Lower leg skin (tissue), 4 donors: ENCODE data around the gene KPNA1. TPM values are rescaled to one million over a fixed set of nuclear protein-coding genes. Genes with fewer than 3 reads are reported as not detected.
A peak's percentile ranks its signal among the peaks of the same experiment; 100 is the strongest.
"Not testable (repeated sequence)": the region's sequence is repeated elsewhere in the genome, so short reads cannot be mapped to it uniquely, and the experiment has no call there.

Experiments
- DNase-seq, 2 donors: peaks; one replicate each; pipeline ENCODE4 v3.0.0-alpha.2; 2019; ENCODE audit warnings: low spot score in 2 of 2
- H3K4me3 ChIP-seq: fragments of 200-600 bp; sonication (generic); 2 replicates; pipeline ENCODE4 v1.5.1; 2017; ENCODE audit warnings: mild to moderate bottlenecking, low read depth; ENCODE audit not compliant: poor library complexity, severe bottlenecking
- CTCF ChIP-seq, 3 donors: fragments of 450-650 bp; IDR thresholded peaks; one replicate each; pipeline ENCODE4 v1.5.1; 2016; ENCODE audit warnings: antibody characterized with exemption in 3 of 3, mild to moderate bottlenecking in 3 of 3, moderate library complexity in 2 of 3
- POLR2A ChIP-seq, 2 donors: fragments of 450-650 bp; IDR thresholded peaks; one replicate each; pipeline ENCODE4 v1.6.1; 2016 to 2017; ENCODE audit warnings: antibody characterized with exemption in 2 of 2, mild to moderate bottlenecking in 1 of 2, moderate library complexity in 1 of 2
- WGBS, 2 donors: methylation state at CpG; one replicate each; pipeline ENCODE4 v1.1.5; 2018; 5-methylcytosine and 5-hydroxymethylcytosine counted together
- intact Hi-C: fragments of 100-400 bp; cut with DNase I; formaldehyde crosslinking; loops from one replicate; pipeline ENCODE4 v1.15.0; 2023; ENCODE audit warnings: low total_unique reads
- total RNA-seq, 4 donors: library from RNA; depleted of rRNA; stranded (reverse); fragments of >200 nt; gene quantifications; one replicate each; pipeline ENCODE4 v1.1.0, GENCODE V29; 2016

The KPNA1 gene
- total RNA-seq, 4 donors from 2014 or later, result 21.4 to 41.3 (median 27.6) TPM

DNA sequence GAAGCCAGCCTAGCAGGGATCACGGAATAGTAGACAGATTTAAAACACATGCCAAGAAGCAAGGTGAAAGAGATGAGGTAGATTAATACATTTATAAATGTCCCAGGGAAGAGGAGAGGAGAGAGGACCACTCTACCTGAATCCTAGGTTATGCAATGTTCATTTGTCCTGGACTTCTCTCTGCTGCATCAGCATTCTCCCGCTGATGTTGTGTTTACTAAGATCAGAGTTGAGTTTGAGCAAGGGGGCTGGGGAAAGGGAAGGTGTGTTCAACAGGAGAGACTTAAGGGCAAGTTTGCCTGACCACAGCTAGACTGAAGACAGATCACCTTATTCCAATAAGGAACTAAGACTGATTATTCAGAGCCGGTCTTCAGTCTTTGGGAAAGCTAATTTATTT, 1.1 kb upstream of the KPNA1 start:
- intact Hi-C loops, result no loop called here
- H3K4me3 ChIP-seq, result no peak overlapping the region
- no peak for DNase-seq
- WGBS, 2 donors, result 97 to 98% methylated on average over 3 of the region's 3 CpGs
- no peak for TF ChIP-seq POLR2A (IDR thresholded peaks at IDR 0.05)
- TF ChIP-seq CTCF (IDR thresholded peaks at IDR 0.05), result no peak

DNA sequence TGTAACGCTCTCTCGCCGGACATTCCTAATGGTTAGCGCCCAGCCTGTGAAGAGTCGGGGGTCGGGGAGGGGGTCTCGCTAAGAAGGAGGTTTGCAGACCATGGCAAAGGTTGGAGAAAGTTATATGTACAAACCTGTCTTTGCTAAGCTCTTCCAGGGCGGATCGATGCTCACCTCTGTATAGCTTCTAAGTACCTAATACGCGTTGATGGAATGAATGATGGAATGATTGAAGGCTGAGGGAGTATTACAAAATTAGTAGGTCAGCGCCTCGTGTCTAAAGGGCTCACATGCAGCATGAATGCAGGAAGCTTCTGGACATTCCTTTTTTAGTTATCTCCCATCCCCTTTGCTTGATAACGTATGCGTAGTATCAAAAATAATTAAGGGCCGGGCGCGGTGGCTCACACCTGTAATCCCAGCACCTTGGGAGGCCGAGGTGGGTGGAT, 305 bp upstream of the KPNA1 start:
- no peak overlapping the region for H3K4me3 ChIP-seq
- intact Hi-C loops, result no loop called here
- no peak for DNase-seq
- 36 to 40% methylated on average over 16 to 19 of the region's 19 CpGs for WGBS, 2 donors
- TF ChIP-seq CTCF (IDR thresholded peaks at IDR 0.05), result no peak
- no peak for TF ChIP-seq POLR2A (IDR thresholded peaks at IDR 0.05)

DNA sequence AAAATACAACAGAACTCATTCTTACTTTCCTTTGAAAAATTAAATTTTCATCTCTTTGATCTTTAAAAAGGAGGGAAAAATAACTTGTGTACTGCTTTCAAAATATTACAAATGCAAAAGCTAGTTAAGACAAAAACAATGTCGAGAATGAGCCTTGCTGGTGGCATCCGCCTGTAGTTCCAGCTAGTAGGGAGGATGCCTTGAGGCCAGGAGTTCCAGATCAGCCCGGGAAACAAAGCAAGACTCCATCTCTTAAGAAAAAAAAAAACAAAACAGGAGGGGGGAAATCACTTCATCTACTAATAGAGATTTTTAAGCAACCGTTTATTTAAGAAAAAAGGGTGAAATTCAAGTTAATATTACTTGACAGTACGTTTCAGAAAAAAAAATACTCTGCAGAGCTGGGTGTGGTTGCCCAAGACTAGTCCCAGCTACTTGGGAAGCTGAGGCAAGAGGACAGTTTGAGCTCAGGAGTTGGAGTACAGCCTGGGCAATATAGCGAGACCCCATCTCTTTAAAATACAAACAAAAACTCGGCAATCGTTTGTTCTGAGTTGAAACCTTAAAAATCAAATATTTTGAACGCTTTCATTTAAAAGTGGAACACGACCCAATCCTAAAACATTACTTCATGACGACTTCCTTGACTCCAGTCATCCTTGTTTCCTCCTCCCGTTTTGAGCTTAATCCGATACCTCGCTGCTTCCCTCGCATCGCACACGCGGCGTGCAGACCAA, 1.2 kb downstream of the KPNA1 start:
- TF ChIP-seq CTCF (IDR thresholded peaks at IDR 0.05) (no peak), POLR2A (IDR thresholded peaks at IDR 0.05) (no peak)
- WGBS, 2 donors, result 6 to 8% methylated on average over 19 of the region's 19 CpGs
- no peak for DNase-seq
- intact Hi-C loops, result no loop called here
- H3K4me3 ChIP-seq, result peak overlapping the region; percentile 66

- TF ChIP-seq CTCF (IDR thresholded peaks at IDR 0.05), result no peak
- TF ChIP-seq POLR2A (IDR thresholded peaks at IDR 0.05), result no peak
- intact Hi-C loops, result no loop called here
- no peak overlapping the region for H3K4me3 ChIP-seq
- 92% methylated on average over 15 of the region's 15 CpGs for WGBS, 2 donors
- DNase-seq, result no peak
Measured at GRCh38 chr3:122512284-122512683, 2.5 kb downstream of the KPNA1 start.

- H3K4me3 ChIP-seq, result no peak overlapping the region
- TF ChIP-seq CTCF (IDR thresholded peaks at IDR 0.05), result no peak
- TF ChIP-seq POLR2A (IDR thresholded peaks at IDR 0.05), result no peak
- no peak for DNase-seq
- 90 to 91% methylated on average over 8 of the region's 8 CpGs for WGBS, 2 donors
- intact Hi-C loops, result no loop called here
Measured at GRCh38 chr3:122510878-122511535, 3.7 kb downstream of the KPNA1 start.

- H3K4me3 ChIP-seq, intact Hi-C loops, DNase-seq: not testable (repeated sequence)
- 88 to 89% methylated on average over 9 of the region's 9 CpGs for WGBS, 2 donors
Measured at GRCh38 chr3:122508944-122509343, 5.8 kb downstream of the KPNA1 start.
